ENCODE results near the gene HSPB2. TPM values are rescaled to one million over a fixed set of nuclear protein-coding genes. Genes with fewer than 3 reads are reported as not detected.

HSPB2 gene
- total and polyA plus RNA-seq, 2 of the 8 experiments (the other 6 are each of a cell fraction or from before 2014, with no cell fraction given), result 0.32 to 0.86 TPM

- TF ChIP-seq, protein P1, sequence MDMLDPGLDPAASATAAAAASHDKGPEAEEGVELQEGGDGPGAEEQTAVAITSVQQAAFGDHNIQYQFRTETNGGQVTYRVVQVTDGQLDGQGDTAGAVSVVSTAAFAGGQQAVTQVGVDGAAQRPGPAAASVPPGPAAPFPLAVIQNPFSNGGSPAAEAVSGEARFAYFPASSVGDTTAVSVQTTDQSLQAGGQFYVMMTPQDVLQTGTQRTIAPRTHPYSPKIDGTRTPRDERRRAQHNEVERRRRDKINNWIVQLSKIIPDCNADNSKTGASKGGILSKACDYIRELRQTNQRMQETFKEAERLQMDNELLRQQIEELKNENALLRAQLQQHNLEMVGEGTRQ (IDR thresholded peaks at IDR 0.05; ENCODE audit: low read length), result no peak
- TF ChIP-seq EZH2 (IDR thresholded peaks at IDR 0.05; ENCODE audit: low read depth, low read length, severe bottlenecking), result no peak
- TF ChIP-seq ATF3 (IDR thresholded peaks at IDR 0.05; ENCODE audit: insufficient read depth, low read depth, low read length), result no peak
- no peak for TF ChIP-seq CBX8 (IDR thresholded peaks at IDR 0.05; ENCODE audit: borderline replicate concordance, low read depth, low read length)
- no peak for TF ChIP-seq JUND (IDR thresholded peaks at IDR 0.05; ENCODE audit: low read length)
- TF ChIP-seq TCF12 (IDR thresholded peaks at IDR 0.05; ENCODE audit: low read depth, low read length), result no peak
- TF ChIP-seq RBBP5 (IDR thresholded peaks at IDR 0.05; ENCODE audit: borderline replicate concordance, low read depth, low read length), result peak; percentile 84; the same call in 1 of the 2 replicates
- no peak for TF ChIP-seq CHD2 (IDR thresholded peaks at IDR 0.05; ENCODE audit: low read length)
- no peak for TF ChIP-seq BRCA1 (IDR thresholded peaks at IDR 0.05; ENCODE audit: low read depth, low read length)
- TF ChIP-seq MAFK (IDR thresholded peaks at IDR 0.05; ENCODE audit: low read depth, low read length), result no peak
- TF ChIP-seq TEAD4 (IDR thresholded peaks at IDR 0.05; ENCODE audit: low read depth, low read length), result no peak
- no peak for TF ChIP-seq BACH1 (IDR thresholded peaks at IDR 0.05; ENCODE audit: low read length)
- no peak for TF ChIP-seq SIRT6 (IDR thresholded peaks at IDR 0.05; ENCODE audit: low read length)
- no peak for TF ChIP-seq CHD1 (IDR thresholded peaks at IDR 0.05; ENCODE audit: low read depth, low read length)
- TF ChIP-seq POLR2A (IDR thresholded peaks at IDR 0.05; ENCODE audit: control extremely low read depth in 1 of 2, low read depth in 2 of 2, low read length in 2 of 2), result peak in 1 of 2 experiments; percentile 64; a peak in 2 of 3 replicates
- peak; percentile 67 for TF ChIP-seq YY1 (IDR thresholded peaks at IDR 0.05; ENCODE audit: low read depth, low read length)
- TF ChIP-seq ZNF274 (IDR thresholded peaks at IDR 0.05; ENCODE audit: borderline replicate concordance, extremely low read depth, low read length), result no peak
- TF ChIP-seq RAD21 (IDR thresholded peaks at IDR 0.05 in 1 of 2, conservative IDR thresholded peaks at IDR 0.05 in 1 of 2; ENCODE audit: low read depth in 2 of 2, low read length in 2 of 2), result no peak
- no peak for TF ChIP-seq SP4 (IDR thresholded peaks at IDR 0.05; ENCODE audit: low read length)
- TF ChIP-seq RXRA (IDR thresholded peaks at IDR 0.05; ENCODE audit: insufficient read depth, low read depth, low read length), result no peak
- no peak for TF ChIP-seq FOSL1 (IDR thresholded peaks at IDR 0.05; ENCODE audit: insufficient read depth, low read depth, low read length)
- TF ChIP-seq NANOG (IDR thresholded peaks at IDR 0.05; ENCODE audit: insufficient read depth, low read depth, low read length, poor library complexity, severe bottlenecking), result no peak
- TF ChIP-seq TBP (IDR thresholded peaks at IDR 0.05; ENCODE audit: low read depth, low read length), result no peak; the same call in 1 of the 2 replicates
Measured at GRCh38 chr11:111870886-111871692, 41.4 kb upstream of the HSPB2 start, which contains the start of gene ALG9 (continued).
